Tibial artery (tissue), 4 donors: Measurements from ENCODE around the gene CDK5RAP3.

Experiments
- DNase-seq, 2 donors: peaks; one replicate each; pipeline ENCODE4 v3.0.0-alpha.2; 2019
- H3K27ac ChIP-seq, 2 donors: fragments of 200-600 bp; sonication (generic) in 1 of 2; 1 replicate in 1 of 2; 2 replicates in 1 of 2; pipeline ENCODE4 v1.5.1; 2018 to 2019; ENCODE audit warnings: mild to moderate bottlenecking in 1 of 2
- H3K27me3 ChIP-seq, 2 donors: fragments of 200-600 bp; sonication (generic) in 1 of 2; one replicate each; pipeline versions ENCODE4 v1.5.1 to v1.6.0; 2016 to 2019
- H3K36me3 ChIP-seq, 3 donors: fragments of 200-600 bp; sonication (generic) in 2 of 3; one replicate each; pipeline ENCODE4 v1.5.1; 2016 to 2019; ENCODE audit warnings: mild to moderate bottlenecking in 2 of 3
- H3K4me1 ChIP-seq, 4 donors: fragments of 200-600 bp; sonication (generic) in 2 of 4; 1 replicate in 3 of 4; 2 replicates in 1 of 4; pipeline ENCODE4 v1.5.1; 2016 to 2019
- H3K4me3 ChIP-seq, 2 donors: fragments of 200-600 bp; sonication (generic) in 1 of 2; 1 replicate in 1 of 2; 2 replicates in 1 of 2; pipeline ENCODE4 v1.5.1; 2018 to 2019; ENCODE audit warnings: mild to moderate bottlenecking in 2 of 2
- H3K9me3 ChIP-seq, 3 donors: fragments of 200-600 bp; sonication (generic) in 1 of 3; one replicate each; pipeline ENCODE4 v1.5.1; 2016 to 2019
- CTCF ChIP-seq, 2 experiments: fragments of 200-600 bp in 1 of 2; fragments of 450-650 bp in 1 of 2; IDR thresholded peaks; one replicate each; pipeline ENCODE4 v1.5.1; 2017 to 2019; ENCODE audit warnings: antibody characterized with exemption in 2 of 2, mild to moderate bottlenecking in 1 of 2, moderate library complexity in 1 of 2
- intact Hi-C: fragments of 100-400 bp; cut with DNase I; formaldehyde crosslinking; loops from one replicate; pipeline ENCODE4 v1.15.0; 2023; ENCODE audit warnings: low total_unique reads

The CDK5RAP3 gene

GRCh38 chr17:47975189-47975822 is 4.4 kb downstream of the CDK5RAP3 start:
- Histone ChIP-seq H3K36me3 (peaks cover 46 to 71% (median 71%) of the 10 kb centered on the region in 3 donors), H3K27ac (no peak overlapping the region), H3K4me1 (peaks cover 0 to 15% (median 12%) of the 10 kb centered on the region in 4 donors), H3K9me3 (no peaks in the 10 kb centered on the region), H3K4me3 (no peak overlapping the region), H3K27me3 (no peaks in the 10 kb centered on the region)
- intact Hi-C loops = loop anchor here (5.0 kb wide), 1 partner anchor 42 kb away; no protein-coding TSS in a partner anchor
- no peak for TF ChIP-seq CTCF (IDR thresholded peaks at IDR 0.05)
- no peak for DNase-seq

- TF ChIP-seq CTCF (IDR thresholded peaks at IDR 0.05) = no peak
- peaks cover 52 to 76% (median 76%) of the 10 kb centered on the region in 3 donors for H3K36me3 ChIP-seq
- intact Hi-C loops = loop anchor here (5.0 kb wide), 1 partner anchor 41 kb away; no protein-coding TSS in a partner anchor
- no peak overlapping the region for H3K4me3 ChIP-seq
- no peak overlapping the region for H3K27ac ChIP-seq
- no peaks in the 10 kb centered on the region for H3K27me3 ChIP-seq
- H3K9me3 ChIP-seq = no peaks in the 10 kb centered on the region
- H3K4me1 ChIP-seq = peaks cover 0 to 15% (median 10%) of the 10 kb centered on the region in 4 donors
- DNase-seq = no peak
Measured at GRCh38 chr17:47975823-47976205, 4.9 kb downstream of the CDK5RAP3 start.

GRCh38 chr17:47978324-47978723 is 7.4 kb downstream of the CDK5RAP3 start:
- DNase-seq = no peak
- Histone ChIP-seq H3K4me3 (no peak overlapping the region), H3K4me1 (no peaks in the 10 kb centered on the region), H3K9me3 (no peaks in the 10 kb centered on the region), H3K36me3 (peaks cover 69 to 100% (median 97%) of the 10 kb centered on the region in 3 donors), H3K27me3 (no peaks in the 10 kb centered on the region), H3K27ac (no peak overlapping the region)
- peak; percentile 59 to 60 for TF ChIP-seq CTCF (IDR thresholded peaks at IDR 0.05)
- intact Hi-C loops = loop anchor here (5.0 kb wide), 1 partner anchor 39 kb away; no protein-coding TSS in a partner anchor

- H3K27ac ChIP-seq = no peak overlapping the region
- no peak for TF ChIP-seq CTCF (IDR thresholded peaks at IDR 0.05)
- intact Hi-C loops = no loop called here
- no peak for DNase-seq
- no peak overlapping the region for H3K4me3 ChIP-seq
- H3K9me3 ChIP-seq = no peaks in the 10 kb centered on the region
- H3K36me3 ChIP-seq = peaks cover 60 to 96% (median 75%) of the 10 kb centered on the region in 3 donors
- no peaks in the 10 kb centered on the region for H3K27me3 ChIP-seq
- no peaks in the 10 kb centered on the region for H3K4me1 ChIP-seq
Measured at GRCh38 chr17:47980541-47980940, 9.6 kb downstream of the CDK5RAP3 start.

- H3K4me1 ChIP-seq = no peaks in the 10 kb centered on the region
- no peak overlapping the region for H3K27ac ChIP-seq
- no peak for DNase-seq
- H3K36me3 ChIP-seq = peaks cover 57 to 87% (median 66%) of the 10 kb centered on the region in 3 donors
- intact Hi-C loops = no loop called here
- no peak for TF ChIP-seq CTCF (IDR thresholded peaks at IDR 0.05)
- no peaks in the 10 kb centered on the region for H3K27me3 ChIP-seq
- no peak overlapping the region for H3K4me3 ChIP-seq
- H3K9me3 ChIP-seq = no peaks in the 10 kb centered on the region
Measured at GRCh38 chr17:47981462-47981861, 10.5 kb downstream of the CDK5RAP3 start.
